GM19467 (cell line): Measurements from ENCODE around the gene POU2F3.

ENCODE experiments used
- ATAC-seq: cut with Tn5 transposase; IDR thresholded peaks from one replicate; pipeline ENCODE4 v1.9.1; 2021; ENCODE audit warnings: mild to moderate bottlenecking, moderate library complexity; ENCODE audit not compliant: unreplicated experiment

The POU2F3 gene

GRCh38 chr11:120239713-120240640 is at the start of gene POU2F3:
TSS of gene POU2F3 (plus strand) at chr11:120240140. CDS start at chr11:120240344, 204 bp downstream.
- ATAC-seq: no peak

GRCh38 chr11:120191058-120191457 is 48.9 kb upstream of the POU2F3 start:
- ATAC-seq: no peak

- ATAC-seq: no peak
Measured at GRCh38 chr11:120192831-120193625, 46.9 kb upstream of the POU2F3 start.

GRCh38 chr11:120194166-120194565 is 45.8 kb upstream of the POU2F3 start:
- no peak for ATAC-seq

- no peak for ATAC-seq
Measured at GRCh38 chr11:120195601-120196320, 44.2 kb upstream of the POU2F3 start.

GRCh38 chr11:120196826-120197225 is 43.1 kb upstream of the POU2F3 start:
- ATAC-seq: no peak

- no peak for ATAC-seq
Measured at GRCh38 chr11:120197251-120197891, 42.6 kb upstream of the POU2F3 start.

GRCh38 chr11:120197977-120198376 is 42.0 kb upstream of the POU2F3 start:
- ATAC-seq: no peak

GRCh38 chr11:120198403-120198786 is 41.5 kb upstream of the POU2F3 start:
- ATAC-seq: no peak

GRCh38 chr11:120198787-120199469 is 41.0 kb upstream of the POU2F3 start:
- ATAC-seq: no peak

- no peak for ATAC-seq
Measured at GRCh38 chr11:120199613-120200012, 40.3 kb upstream of the POU2F3 start.

GRCh38 chr11:120200677-120201076 is 39.3 kb upstream of the POU2F3 start:
- ATAC-seq: no peak

- ATAC-seq: no peak
Measured at GRCh38 chr11:120201653-120202052, 38.3 kb upstream of the POU2F3 start.

GRCh38 chr11:120203626-120204025 is 36.3 kb upstream of the POU2F3 start:
- ATAC-seq: no peak

GRCh38 chr11:120205596-120206161 is 34.3 kb upstream of the POU2F3 start:
- ATAC-seq: no peak

GRCh38 chr11:120207512-120207911 is 32.4 kb upstream of the POU2F3 start:
- ATAC-seq: no peak

GRCh38 chr11:120208001-120208441 is 31.9 kb upstream of the POU2F3 start:
- ATAC-seq: no peak

GRCh38 chr11:120208777-120209176 is 31.2 kb upstream of the POU2F3 start:
- ATAC-seq: no peak

- no peak for ATAC-seq
Measured at GRCh38 chr11:120209746-120210625, 30.0 kb upstream of the POU2F3 start.
